Astrocyte (in vitro differentiated cells and primary cell): ENCODE results near the gene MTERF4.

Source experiments
- CTCF ChIP-seq: IDR thresholded peaks from 2 replicates; pipeline ENCODE4 v1.5.1; 2011; ENCODE audit warnings: low read depth, mild to moderate bottlenecking, inconsistent platforms, low read length, moderate library complexity; ENCODE audit not compliant: insufficient read depth
- EZH2 ChIP-seq: IDR thresholded peaks from 2 replicates; pipeline ENCODE4 v1.6.1; 2012; ENCODE audit warnings: mild to moderate bottlenecking, low read length, inconsistent platforms; ENCODE audit not compliant: insufficient read depth

GRCh38 chr2:241120440-241120839 is 18.4 kb upstream of the MTERF4 start:
- TF ChIP-seq CTCF (no peak), EZH2 (no peak)
